ENCODE measurements around the gene LSM2.

GRCh38 chr6:31827286-31828079 is 20.7 kb upstream of the LSM2 start, which contains the start of gene HSPA1B:
- TF ChIP-seq CTCF (IDR thresholded peaks at IDR 0.05) = peak in 3 of 6 experiments; percentile 16 to 39 (median 18)
- TF ChIP-seq POLR2A (IDR thresholded peaks at IDR 0.05) = peak in 3 of 4 donors; percentile 100
